Stimulated activated CD4-positive, alpha-beta T cell treated with anti-CD3 and anti-CD28 coated beads, Interleukin-2, amount 100 ng/mL, for 48 hours (primary cell): Measurements from ENCODE around the gene DPEP2.
A peak's percentile ranks its signal among the peaks of the same experiment; 100 is the strongest.
"Not testable (repeated sequence)": the region's sequence is repeated elsewhere in the genome, so short reads cannot be mapped to it uniquely, and the experiment has no call there.

Experiments used
- DNase-seq, 2 donors: peaks; one replicate each; pipeline ENCODE4 v3.0.0-alpha.2; 2020

DPEP2 gene

GRCh38 chr16:67953641-67954375 is 45.5 kb downstream of the DPEP2 start:
- DNase-seq = no peak

- DNase-seq = no peak
These were observed 47.8 kb downstream of the DPEP2 start for GRCh38 chr16:67951485-67951884.

- DNase-seq = no peak
These were observed 48.9 kb downstream of the DPEP2 start for GRCh38 chr16:67950335-67950843.

GRCh38 chr16:67949645-67950044 is 49.6 kb downstream of the DPEP2 start:
- DNase-seq = no peak

GRCh38 chr16:67948015-67948414 is 51.3 kb downstream of the DPEP2 start:
- DNase-seq = no peak

GRCh38 chr16:67946966-67947558 is 52.2 kb downstream of the DPEP2 start:
- DNase-seq = no peak

- DNase-seq = no peak
These were observed 53.1 kb downstream of the DPEP2 start for GRCh38 chr16:67946128-67946569.

GRCh38 chr16:67945392-67945933 is 53.8 kb downstream of the DPEP2 start:
- no peak for DNase-seq

GRCh38 chr16:67944690-67945391 is 54.4 kb downstream of the DPEP2 start:
- DNase-seq = no peak

GRCh38 chr16:67943619-67944504 is 55.4 kb downstream of the DPEP2 start, which contains the start of gene LCAT:
LCAT (minus strand) TSS chr16:67944120; CDS start chr16:67944101, 19 bp downstream.
- no peak for DNase-seq

- DNase-seq = no peak
These were observed 56.0 kb downstream of the DPEP2 start for GRCh38 chr16:67943256-67943618.

GRCh38 chr16:67942510-67943255 is 56.6 kb downstream of the DPEP2 start:
- no peak for DNase-seq

- peak in 1 of 2 donors; percentile 30 for DNase-seq
These were observed 57.1 kb downstream of the DPEP2 start for GRCh38 chr16:67942200-67942509.

- DNase-seq = no peak
These were observed 57.6 kb downstream of the DPEP2 start for GRCh38 chr16:67941469-67942199.

- no peak for DNase-seq
These were observed 58.7 kb downstream of the DPEP2 start for GRCh38 chr16:67940446-67941089.

GRCh38 chr16:67939507-67940445 is 59.5 kb downstream of the DPEP2 start:
- DNase-seq = peak; percentile 31 to 34

GRCh38 chr16:67937713-67938112 is 61.6 kb downstream of the DPEP2 start:
- DNase-seq = not testable (repeated sequence)
